ENCODE results near the gene KLRC2. TPM values are rescaled to one million over a fixed set of nuclear protein-coding genes. Genes with fewer than 3 reads are reported as not detected.
"Not testable (repeated sequence)": the region's sequence is repeated elsewhere in the genome, so short reads cannot be mapped to it uniquely, and the experiment has no call there.

KLRC2 gene
- total RNA-seq = not detected
- total RNA-seq = 0 reads per million in 2 donors

DNA sequence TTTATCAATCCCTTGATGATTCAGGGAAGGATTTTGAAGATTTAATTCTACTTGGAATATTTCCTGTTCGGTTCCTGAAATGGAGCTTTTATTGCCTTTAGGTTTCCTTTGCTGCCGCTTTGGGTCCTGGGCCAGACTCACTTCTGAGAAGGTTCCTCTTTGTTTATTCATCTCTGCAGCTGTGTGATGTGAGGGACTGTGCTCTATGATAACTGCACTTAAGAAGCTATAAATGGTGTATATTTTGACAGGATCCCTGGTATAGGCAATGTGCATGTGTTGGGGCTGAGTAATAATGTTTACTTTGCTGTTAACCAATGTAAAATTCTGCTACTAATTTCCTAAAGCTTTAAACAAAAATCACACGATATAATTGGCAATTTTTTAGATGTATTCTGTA lies at the start of gene KLRC2:
TSS of gene KLRC2 (minus strand) at position 195 of the 400 bp plus-strand sequence. CDS start at position 171, 24 bp downstream.
- H3K4me3 Mint-ChIP-seq; ATAC-seq; H3K27ac Mint-ChIP-seq; H3K9me3 ChIP-seq (ENCODE audit: control insufficient read depth, low read length, poor library complexity, severe bottlenecking); DNase-seq; H3K27me3 Mint-ChIP-seq; H3K4me1 Mint-ChIP-seq; H3K36me3 Mint-ChIP-seq (ENCODE audit: low read depth): not testable (repeated sequence)

DNA sequence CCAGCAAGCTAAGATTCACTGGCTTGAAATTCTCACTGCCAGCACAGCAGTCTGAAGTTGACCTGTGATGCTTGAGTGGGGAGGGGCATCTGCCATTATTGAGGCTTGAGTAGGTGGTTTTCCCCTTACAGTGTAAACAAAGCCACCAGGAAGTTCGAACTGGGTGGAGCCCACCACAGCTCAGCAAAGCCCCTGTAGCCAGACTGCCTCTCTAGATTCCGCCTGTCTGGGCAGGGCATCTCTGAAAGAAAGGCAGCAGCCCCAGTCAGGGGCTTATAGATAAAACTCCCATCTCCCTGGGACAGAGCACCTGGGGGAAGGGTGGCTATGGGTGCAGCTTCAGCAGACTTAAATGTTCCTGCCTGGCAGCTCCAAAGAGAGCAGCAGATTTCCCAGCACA lies 46.1 kb upstream of the KLRC2 start:
- not testable (repeated sequence) for H3K4me1 Mint-ChIP-seq; ATAC-seq; H3K9me3 ChIP-seq (ENCODE audit: control insufficient read depth, low read length, poor library complexity, severe bottlenecking); H3K36me3 Mint-ChIP-seq (ENCODE audit: low read depth); H3K27ac Mint-ChIP-seq; DNase-seq; H3K4me3 Mint-ChIP-seq
- H3K27me3 Mint-ChIP-seq = peaks cover 13% of the 10 kb centered on the region

DNA sequence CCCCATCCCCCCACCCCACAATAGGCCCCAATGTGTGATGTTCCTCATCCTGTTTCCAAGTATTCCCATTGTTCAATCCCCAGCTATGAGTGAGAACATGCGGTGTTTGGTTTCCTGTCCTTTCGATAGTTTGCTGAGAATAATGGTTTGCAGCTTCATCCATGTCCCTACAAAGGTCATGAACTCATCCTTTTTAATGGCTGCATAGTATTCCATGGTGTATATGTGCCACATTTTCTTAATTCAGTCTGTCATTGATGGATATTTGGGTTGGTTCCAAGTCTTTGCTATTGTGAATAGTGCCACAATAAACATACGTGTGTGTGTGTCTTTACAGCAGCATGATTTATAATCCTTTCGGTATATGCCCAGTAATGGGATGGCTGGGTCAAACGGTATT lies 37.0 kb upstream of the KLRC2 start:
- ATAC-seq; DNase-seq; H3K4me3 Mint-ChIP-seq; H3K27ac Mint-ChIP-seq; H3K4me1 Mint-ChIP-seq; H3K9me3 ChIP-seq (ENCODE audit: control insufficient read depth, low read length, poor library complexity, severe bottlenecking); H3K36me3 Mint-ChIP-seq (ENCODE audit: low read depth): not testable (repeated sequence)
- peaks cover 15% of the 10 kb centered on the region for H3K27me3 Mint-ChIP-seq

DNA sequence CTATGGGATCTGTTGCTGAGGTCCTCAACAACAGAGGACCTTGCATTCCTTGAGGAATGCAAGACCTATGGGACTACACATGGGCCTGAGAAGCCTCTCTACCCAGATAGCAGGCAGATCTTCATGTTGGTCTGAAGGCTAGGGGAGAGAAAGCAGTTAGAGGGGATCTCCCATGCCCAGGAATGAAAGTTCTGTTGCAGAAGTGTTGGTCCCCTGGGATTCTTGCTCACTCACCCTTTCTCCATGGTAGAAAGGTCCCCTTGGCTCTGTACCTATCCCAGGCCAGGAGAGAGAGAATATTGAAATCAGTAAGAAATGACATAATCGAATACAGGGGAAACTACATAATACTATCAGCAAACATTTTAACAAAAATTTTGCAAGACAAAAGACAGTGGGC lies 33.9 kb upstream of the KLRC2 start:
- no peaks in the 10 kb centered on the region for H3K9me3 ChIP-seq (ENCODE audit: control insufficient read depth, low read length, poor library complexity, severe bottlenecking)
- ATAC-seq (no peak), DNase-seq (no peak)
- H3K27me3 Mint-ChIP-seq = peaks cover 28% of the 10 kb centered on the region
- H3K27ac Mint-ChIP-seq = no peak overlapping the region
- no peaks in the 10 kb centered on the region for H3K4me1 Mint-ChIP-seq
- H3K36me3 Mint-ChIP-seq (ENCODE audit: low read depth) = peaks cover 3% of the 10 kb centered on the region
- no peak overlapping the region for H3K4me3 Mint-ChIP-seq

DNA sequence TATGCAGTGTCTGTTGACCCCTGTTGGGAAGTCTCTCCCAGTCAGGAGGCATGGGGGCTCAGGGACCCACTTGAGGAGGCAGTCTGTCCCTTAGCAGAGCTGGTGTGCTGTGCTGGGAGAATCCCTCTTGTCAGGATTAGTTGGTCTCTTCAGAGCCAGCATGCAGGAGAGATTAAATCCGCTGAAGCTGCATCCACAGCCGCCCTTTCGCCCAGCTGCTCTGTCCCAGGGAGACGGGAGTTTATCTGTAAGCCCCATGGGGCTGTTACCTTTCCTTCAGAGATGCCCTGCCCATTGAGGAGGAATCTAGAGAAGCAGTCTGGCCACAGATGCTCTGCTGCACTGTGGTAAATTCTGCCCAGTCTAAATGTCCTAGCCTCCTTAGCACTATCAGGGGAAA lies 30.5 kb upstream of the KLRC2 start:
- no peak overlapping the region for H3K27ac Mint-ChIP-seq
- peaks cover 28% of the 10 kb centered on the region for H3K27me3 Mint-ChIP-seq
- no peaks in the 10 kb centered on the region for H3K9me3 ChIP-seq (ENCODE audit: control insufficient read depth, low read length, poor library complexity, severe bottlenecking)
- H3K4me1 Mint-ChIP-seq = no peaks in the 10 kb centered on the region
- no peak for DNase-seq
- no peak overlapping the region for H3K4me3 Mint-ChIP-seq
- peaks cover 3% of the 10 kb centered on the region for H3K36me3 Mint-ChIP-seq (ENCODE audit: low read depth)
- ATAC-seq = no peak

DNA sequence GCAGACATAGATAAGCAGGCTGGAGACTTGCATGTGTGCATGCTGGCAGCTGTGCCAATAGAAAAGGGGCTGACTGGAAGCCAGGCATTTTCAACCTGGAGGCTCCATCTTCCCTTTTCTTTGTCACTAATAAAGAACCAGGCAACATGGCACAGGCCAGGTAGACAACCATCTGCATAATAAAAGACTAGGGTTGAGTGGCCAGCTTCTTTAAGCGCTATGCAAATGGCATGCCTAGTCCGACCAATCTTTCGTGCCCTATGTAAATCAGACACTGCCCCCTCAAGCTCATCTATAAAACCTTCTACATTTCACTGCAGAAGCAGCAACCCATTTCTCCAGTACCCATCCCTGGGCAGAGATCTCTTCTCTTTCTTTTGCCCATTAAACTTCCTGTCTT lies 21.9 kb upstream of the KLRC2 start:
- H3K4me1 Mint-ChIP-seq = no peaks in the 10 kb centered on the region
- H3K36me3 Mint-ChIP-seq (ENCODE audit: low read depth) = no peaks in the 10 kb centered on the region
- H3K27ac Mint-ChIP-seq = no peak overlapping the region
- H3K9me3 ChIP-seq (ENCODE audit: control insufficient read depth, low read length, poor library complexity, severe bottlenecking) = peaks cover 8% of the 10 kb centered on the region
- H3K27me3 Mint-ChIP-seq = no peaks in the 10 kb centered on the region
- no peak overlapping the region for H3K4me3 Mint-ChIP-seq
- DNase-seq (no peak), ATAC-seq (no peak)

DNA sequence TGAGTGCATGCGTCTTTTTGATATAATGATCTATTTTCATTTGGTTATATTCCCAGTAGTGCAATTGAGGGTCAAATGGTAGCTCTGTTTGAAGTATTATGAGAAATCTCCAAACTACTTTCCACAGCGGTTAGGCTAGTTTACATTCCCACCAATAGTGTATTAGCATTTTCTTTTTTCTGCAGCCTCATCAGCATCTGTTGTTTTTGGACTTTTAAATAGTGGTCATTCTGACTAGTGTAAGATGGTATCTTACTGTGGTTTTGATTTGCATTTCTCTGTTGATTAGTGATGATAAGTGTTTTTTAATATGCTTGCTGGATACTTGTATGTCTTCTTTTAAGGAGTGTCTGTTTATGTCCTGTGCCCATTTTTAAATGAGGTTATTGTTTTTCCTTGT lies 21.0 kb upstream of the KLRC2 start:
- DNase-seq = no peak
- Mint-ChIP-seq H3K27me3 (no peaks in the 10 kb centered on the region), H3K4me1 (no peaks in the 10 kb centered on the region), H3K4me3 (no peak overlapping the region), H3K36me3 (ENCODE audit: low read depth) (no peaks in the 10 kb centered on the region), H3K27ac (no peak overlapping the region)
- H3K9me3 ChIP-seq (ENCODE audit: control insufficient read depth, low read length, poor library complexity, severe bottlenecking) = peaks cover 8% of the 10 kb centered on the region
- ATAC-seq = no peak

DNA sequence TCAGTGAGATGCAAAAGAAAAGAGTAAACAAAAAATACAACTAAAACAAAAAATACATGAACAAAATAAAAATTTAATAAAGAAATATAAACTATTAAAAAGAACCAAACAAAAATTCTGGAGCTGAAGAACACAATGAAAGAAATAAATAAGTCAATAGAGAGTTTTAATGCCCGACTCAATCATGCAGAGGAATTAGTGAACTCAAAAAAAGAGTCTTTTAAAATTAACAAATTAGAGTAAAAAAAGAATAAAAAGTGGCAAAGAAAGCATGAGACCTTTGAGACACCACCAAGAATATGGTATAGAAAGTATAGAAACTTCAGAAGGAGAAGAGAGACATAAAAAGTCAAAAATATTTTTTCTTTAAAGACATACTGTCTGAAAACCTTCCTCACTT lies 20.0 kb upstream of the KLRC2 start:
- H3K27ac Mint-ChIP-seq = no peak overlapping the region
- no peak for ATAC-seq
- no peak for DNase-seq
- no peaks in the 10 kb centered on the region for H3K36me3 Mint-ChIP-seq (ENCODE audit: low read depth)
- no peak overlapping the region for H3K4me3 Mint-ChIP-seq
- peaks cover 8% of the 10 kb centered on the region for H3K9me3 ChIP-seq (ENCODE audit: control insufficient read depth, low read length, poor library complexity, severe bottlenecking)
- no peaks in the 10 kb centered on the region for H3K27me3 Mint-ChIP-seq
- H3K4me1 Mint-ChIP-seq = no peaks in the 10 kb centered on the region

DNA sequence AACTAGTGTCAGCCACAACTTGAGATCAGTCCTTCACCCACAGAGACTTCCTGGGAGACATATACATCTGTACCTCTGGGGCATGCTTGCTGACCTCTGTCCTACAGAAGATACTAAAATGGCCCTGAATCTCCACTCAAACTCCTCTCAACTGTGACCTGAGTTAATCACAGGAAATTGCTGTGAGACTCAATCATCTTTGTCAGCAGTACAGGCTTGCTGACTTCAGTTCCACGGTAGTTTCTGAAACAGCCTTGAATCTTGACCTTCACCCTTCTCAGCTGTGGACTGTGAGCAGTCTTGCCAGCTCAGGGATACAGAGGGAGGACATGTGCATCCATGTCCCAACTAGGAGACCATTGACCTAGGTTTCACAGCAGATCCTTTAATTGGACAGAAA lies 18.7 kb upstream of the KLRC2 start:
- ATAC-seq (no peak), DNase-seq (no peak)
- Mint-ChIP-seq H3K4me1 (no peaks in the 10 kb centered on the region), H3K4me3 (no peak overlapping the region), H3K27me3 (no peaks in the 10 kb centered on the region), H3K27ac (no peak overlapping the region), H3K36me3 (ENCODE audit: low read depth) (no peaks in the 10 kb centered on the region)
- H3K9me3 ChIP-seq (ENCODE audit: control insufficient read depth, low read length, poor library complexity, severe bottlenecking) = peaks cover 8% of the 10 kb centered on the region

DNA sequence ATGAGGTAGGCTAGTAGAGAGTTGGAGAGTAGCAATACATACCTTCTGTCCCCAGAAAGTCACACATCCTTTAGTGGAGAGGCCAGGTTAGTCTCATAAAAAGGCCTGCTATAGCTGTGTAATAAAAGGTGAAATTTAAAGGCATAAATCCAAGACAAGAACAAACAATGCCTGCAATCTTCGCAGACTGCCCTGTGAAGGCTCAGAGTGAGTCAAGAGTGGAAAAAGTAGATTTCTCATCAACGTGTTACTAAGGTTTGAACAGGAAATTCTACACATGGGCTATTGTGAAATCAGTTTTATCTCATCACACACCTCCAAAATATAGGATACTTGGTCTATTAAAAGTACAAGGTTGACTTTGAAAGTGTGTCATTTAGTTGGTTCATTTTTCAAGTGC lies 17.3 kb upstream of the KLRC2 start, which contains the start of gene KLRC1:
TSS of gene KLRC1 (minus strand) at position 222 of the 400 bp plus-strand sequence. CDS start 2,221 bp downstream, outside the sequence.
- Mint-ChIP-seq H3K36me3 (ENCODE audit: low read depth) (no peaks in the 10 kb centered on the region), H3K4me3 (no peak within 1 kb of the TSS), H3K4me1 (no peaks in the 10 kb centered on the region), H3K27me3 (no peaks in the 10 kb centered on the region), H3K27ac (no peak within 1 kb of the TSS)
- no peak for DNase-seq
- H3K9me3 ChIP-seq (ENCODE audit: control insufficient read depth, low read length, poor library complexity, severe bottlenecking) = peaks cover 8% of the 10 kb centered on the region
- no peak for ATAC-seq

DNA sequence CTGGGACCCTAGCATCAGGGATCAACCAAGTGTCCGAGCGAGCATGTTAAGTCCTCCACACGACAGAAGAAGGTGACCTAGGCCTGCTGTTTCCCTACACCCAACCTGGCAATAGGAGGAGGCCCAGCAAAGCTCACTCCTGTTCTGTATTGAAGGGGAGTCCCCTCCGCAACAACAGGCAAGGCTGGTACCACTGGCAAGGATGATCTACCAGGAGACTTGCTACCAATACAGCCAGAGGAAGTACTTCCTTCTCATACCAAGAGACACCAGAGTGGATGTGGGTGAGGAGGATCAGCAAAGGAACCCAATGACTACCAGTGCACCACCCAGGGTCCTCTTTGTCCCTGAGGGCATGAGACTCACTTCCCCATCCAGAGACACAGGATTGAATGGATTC lies 12.4 kb upstream of the KLRC2 start:
- ATAC-seq (no peak), DNase-seq (no peak)
- Mint-ChIP-seq H3K4me1 (no peaks in the 10 kb centered on the region), H3K27me3 (no peaks in the 10 kb centered on the region), H3K4me3 (no peak overlapping the region), H3K36me3 (ENCODE audit: low read depth) (no peaks in the 10 kb centered on the region), H3K27ac (no peak overlapping the region)
- no peaks in the 10 kb centered on the region for H3K9me3 ChIP-seq (ENCODE audit: control insufficient read depth, low read length, poor library complexity, severe bottlenecking)

DNA sequence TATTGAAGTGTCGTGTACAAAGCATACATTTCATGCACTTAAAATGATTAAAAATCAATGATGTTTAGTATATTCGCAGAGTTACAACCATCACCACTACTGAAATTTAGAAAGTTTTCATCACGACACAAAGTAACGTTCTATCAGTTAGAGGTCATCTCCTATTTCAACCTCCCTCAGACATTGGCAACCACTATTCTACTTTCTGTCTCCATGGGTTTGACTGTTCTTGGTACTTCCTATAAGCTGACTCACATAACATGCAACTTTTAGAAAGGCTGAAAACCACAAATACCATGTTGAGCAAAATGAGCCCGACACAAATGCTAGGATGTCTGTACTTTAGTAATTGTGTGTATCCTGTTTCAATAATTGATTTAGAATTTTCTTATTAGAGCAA lies 10.2 kb upstream of the KLRC2 start:
- DNase-seq; H3K9me3 ChIP-seq (ENCODE audit: control insufficient read depth, low read length, poor library complexity, severe bottlenecking); H3K36me3 Mint-ChIP-seq (ENCODE audit: low read depth); H3K27me3 Mint-ChIP-seq; H3K4me3 Mint-ChIP-seq; ATAC-seq; H3K4me1 Mint-ChIP-seq; H3K27ac Mint-ChIP-seq: not testable (repeated sequence)

DNA sequence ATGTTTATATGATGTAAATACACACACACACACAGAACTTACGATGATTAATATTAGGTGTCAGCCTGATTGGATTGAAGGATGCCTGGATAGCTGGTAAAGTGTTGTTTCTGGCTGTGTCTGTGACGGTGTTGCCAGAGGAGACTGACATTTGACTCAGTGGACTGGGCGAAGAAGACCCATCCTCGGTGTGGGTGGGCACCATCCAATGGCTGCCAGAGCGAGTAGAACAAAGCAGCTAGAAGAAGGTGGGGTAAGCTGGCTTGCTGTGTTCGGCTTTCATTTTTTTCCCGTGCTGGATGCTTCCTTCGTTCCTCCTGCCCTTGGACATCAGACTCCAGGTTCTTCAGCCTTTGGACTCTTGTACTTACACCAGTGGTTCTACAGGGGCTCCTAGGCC lies 5.3 kb upstream of the KLRC2 start:
- not testable (repeated sequence) for ATAC-seq; DNase-seq; H3K36me3 Mint-ChIP-seq (ENCODE audit: low read depth); H3K9me3 ChIP-seq (ENCODE audit: control insufficient read depth, low read length, poor library complexity, severe bottlenecking); H3K4me3 Mint-ChIP-seq; H3K4me1 Mint-ChIP-seq; H3K27ac Mint-ChIP-seq; H3K27me3 Mint-ChIP-seq

DNA sequence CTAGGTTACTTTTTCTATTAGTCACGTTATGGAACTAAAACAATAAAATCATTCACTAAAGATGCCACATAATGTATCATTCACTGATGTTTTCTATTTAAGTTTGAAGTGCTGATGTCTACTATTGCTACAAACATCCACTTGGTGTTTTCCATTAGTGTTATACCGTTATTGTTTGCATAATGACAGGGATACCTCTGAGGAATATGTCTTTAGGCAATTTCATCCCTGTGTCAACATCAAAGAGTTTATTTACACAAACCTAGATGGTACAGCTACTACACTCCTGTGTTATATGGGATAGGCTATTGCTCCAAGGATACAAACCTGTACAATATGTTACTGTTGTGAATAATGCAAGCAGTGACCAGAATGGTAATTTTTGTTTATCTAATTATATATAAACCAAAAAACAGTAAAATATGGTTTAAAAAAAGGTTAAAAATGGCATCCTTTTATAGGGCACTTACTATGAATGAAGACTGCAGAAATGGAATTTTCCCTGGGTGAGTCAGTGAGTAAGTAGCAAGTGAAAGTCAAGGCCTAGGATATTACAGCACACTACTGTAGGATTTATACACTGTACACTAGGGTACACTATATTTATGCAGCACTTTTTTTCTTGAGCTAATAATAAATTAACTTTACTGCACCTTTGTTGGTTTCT lies 3.9 kb upstream of the KLRC2 start:
- DNase-seq; H3K4me1 Mint-ChIP-seq; H3K36me3 Mint-ChIP-seq (ENCODE audit: low read depth); H3K9me3 ChIP-seq (ENCODE audit: control insufficient read depth, low read length, poor library complexity, severe bottlenecking); H3K27ac Mint-ChIP-seq; H3K4me3 Mint-ChIP-seq; ATAC-seq; H3K27me3 Mint-ChIP-seq: not testable (repeated sequence)

Measured in T-helper 17 cell (primary cell).